GM19324 (cell line): ENCODE measurements around the gene TMEM52.

ENCODE experiments used
- ATAC-seq: cut with Tn5 transposase; IDR thresholded peaks from one replicate; pipeline ENCODE4 v1.9.1; 2021; ENCODE audit warnings: mild to moderate bottlenecking, moderate library complexity; ENCODE audit not compliant: unreplicated experiment, low FRiP score

Gene TMEM52

GRCh38 chr1:1916851-1917251 lies 2.2 kb downstream of the TMEM52 start:
- ATAC-seq: no peak

- ATAC-seq: no peak
Measured at GRCh38 chr1:1915911-1916840, 2.9 kb downstream of the TMEM52 start.

GRCh38 chr1:1914971-1915692 lies 3.9 kb downstream of the TMEM52 start, which contains the start of gene CALML6:
CALML6 (plus strand) TSS chr1:1915260; CDS start chr1:1915281, 21 bp downstream.
- ATAC-seq: no peak

GRCh38 chr1:1914101-1914970 lies 4.7 kb downstream of the TMEM52 start:
- no peak for ATAC-seq

GRCh38 chr1:1911350-1912041 lies 7.6 kb downstream of the TMEM52 start:
- ATAC-seq: no peak

GRCh38 chr1:1910651-1911331 lies 8.3 kb downstream of the TMEM52 start:
- ATAC-seq: no peak

GRCh38 chr1:1910033-1910465 lies 9.0 kb downstream of the TMEM52 start:
- no peak for ATAC-seq

- ATAC-seq: no peak
Measured at GRCh38 chr1:1908506-1908791, 10.6 kb downstream of the TMEM52 start.

GRCh38 chr1:1907098-1907736 lies 11.9 kb downstream of the TMEM52 start:
- ATAC-seq: no peak

GRCh38 chr1:1906185-1907097 lies 12.6 kb downstream of the TMEM52 start:
- no peak for ATAC-seq

GRCh38 chr1:1903224-1903623 lies 15.9 kb downstream of the TMEM52 start:
- no peak for ATAC-seq

GRCh38 chr1:1901641-1902294 lies 17.3 kb downstream of the TMEM52 start:
- no peak for ATAC-seq

- ATAC-seq: no peak
Measured at GRCh38 chr1:1900883-1901640, 18.0 kb downstream of the TMEM52 start.

- no peak for ATAC-seq
Measured at GRCh38 chr1:1899967-1900327, 19.1 kb downstream of the TMEM52 start.

- no peak for ATAC-seq
Measured at GRCh38 chr1:1899266-1899966, 19.7 kb downstream of the TMEM52 start.

- no peak for ATAC-seq
Measured at GRCh38 chr1:1898246-1898933, 20.7 kb downstream of the TMEM52 start.
